GM12873 (cell line): ENCODE data around the gene GLMN.

ENCODE experiments used
- TF ChIP-seq, protein P1 (sequence below): IDR thresholded peaks from 2 replicates; pipeline ENCODE4 v1.5.1; 2012; ENCODE audit warnings: low read depth, mild to moderate bottlenecking, moderate library complexity, low read length, control low read depth; ENCODE audit not compliant: insufficient read depth; ENCODE audit errors: missing control alignments

GLMN gene

GRCh38 chr1:92277105-92277723 is 21.6 kb downstream of the GLMN start:
- TF ChIP-seq, protein P1, sequence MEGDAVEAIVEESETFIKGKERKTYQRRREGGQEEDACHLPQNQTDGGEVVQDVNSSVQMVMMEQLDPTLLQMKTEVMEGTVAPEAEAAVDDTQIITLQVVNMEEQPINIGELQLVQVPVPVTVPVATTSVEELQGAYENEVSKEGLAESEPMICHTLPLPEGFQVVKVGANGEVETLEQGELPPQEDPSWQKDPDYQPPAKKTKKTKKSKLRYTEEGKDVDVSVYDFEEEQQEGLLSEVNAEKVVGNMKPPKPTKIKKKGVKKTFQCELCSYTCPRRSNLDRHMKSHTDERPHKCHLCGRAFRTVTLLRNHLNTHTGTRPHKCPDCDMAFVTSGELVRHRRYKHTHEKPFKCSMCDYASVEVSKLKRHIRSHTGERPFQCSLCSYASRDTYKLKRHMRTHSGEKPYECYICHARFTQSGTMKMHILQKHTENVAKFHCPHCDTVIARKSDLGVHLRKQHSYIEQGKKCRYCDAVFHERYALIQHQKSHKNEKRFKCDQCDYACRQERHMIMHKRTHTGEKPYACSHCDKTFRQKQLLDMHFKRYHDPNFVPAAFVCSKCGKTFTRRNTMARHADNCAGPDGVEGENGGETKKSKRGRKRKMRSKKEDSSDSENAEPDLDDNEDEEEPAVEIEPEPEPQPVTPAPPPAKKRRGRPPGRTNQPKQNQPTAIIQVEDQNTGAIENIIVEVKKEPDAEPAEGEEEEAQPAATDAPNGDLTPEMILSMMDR, result no peak

DNA sequence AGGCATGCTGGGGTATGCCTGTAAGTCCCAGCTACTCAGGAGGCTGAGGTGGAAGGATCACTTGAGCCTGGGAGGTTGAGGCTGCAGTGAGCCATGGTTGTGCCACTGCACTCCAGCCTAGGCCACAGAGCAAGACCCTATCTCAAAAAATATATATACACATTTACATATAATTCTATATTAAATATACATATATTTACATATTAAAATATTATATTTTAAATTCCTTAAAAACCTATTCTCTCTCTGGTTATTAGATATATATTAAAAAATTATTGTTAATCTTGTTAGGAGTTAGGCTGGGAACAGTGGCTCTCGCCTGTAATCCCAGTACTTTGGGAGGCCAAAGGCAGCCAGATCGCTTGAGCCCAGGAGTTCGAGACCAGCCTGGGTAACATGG is 22.7 kb downstream of the GLMN start:
- TF ChIP-seq, protein P1, result no peak

DNA sequence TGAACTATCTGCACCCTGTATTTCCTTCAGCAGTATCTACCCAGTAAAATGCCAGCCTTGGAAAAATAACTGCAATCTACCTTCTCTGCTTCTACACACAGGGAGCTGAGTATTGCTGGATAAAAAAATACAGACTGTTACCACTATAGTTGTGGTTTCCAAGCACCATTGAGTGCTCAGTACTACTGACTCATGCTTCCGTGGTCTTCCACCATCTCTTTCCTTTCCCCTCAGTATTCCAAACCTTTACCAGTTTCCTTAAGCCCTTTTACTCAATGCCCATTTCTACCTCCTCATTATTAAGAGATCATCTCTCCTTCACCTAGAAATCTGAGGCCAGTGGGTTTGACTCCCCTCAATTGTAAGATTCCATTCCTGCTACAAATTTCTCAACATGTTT is 23.8 kb downstream of the GLMN start:
- TF ChIP-seq, protein P1, result no peak

DNA sequence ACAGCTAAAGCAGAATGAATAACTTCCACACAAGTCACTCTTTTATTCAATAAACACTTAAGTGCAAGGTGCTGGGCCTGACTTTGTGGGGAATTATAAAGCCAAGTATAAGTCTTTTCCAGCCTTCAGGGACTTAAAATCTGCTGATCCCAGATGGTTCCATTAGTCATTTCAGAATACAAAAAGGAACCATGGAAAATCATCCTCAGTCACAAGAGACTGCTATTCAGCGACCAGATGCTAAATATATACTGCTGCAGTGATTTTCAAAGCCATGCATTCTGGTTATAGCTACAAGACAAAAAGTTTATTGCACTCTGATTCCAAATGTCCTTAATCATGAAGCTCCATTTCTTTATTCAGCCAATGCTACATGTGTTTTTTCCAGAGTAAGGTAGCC is 25.7 kb downstream of the GLMN start:
- TF ChIP-seq, protein P1, result no peak

DNA sequence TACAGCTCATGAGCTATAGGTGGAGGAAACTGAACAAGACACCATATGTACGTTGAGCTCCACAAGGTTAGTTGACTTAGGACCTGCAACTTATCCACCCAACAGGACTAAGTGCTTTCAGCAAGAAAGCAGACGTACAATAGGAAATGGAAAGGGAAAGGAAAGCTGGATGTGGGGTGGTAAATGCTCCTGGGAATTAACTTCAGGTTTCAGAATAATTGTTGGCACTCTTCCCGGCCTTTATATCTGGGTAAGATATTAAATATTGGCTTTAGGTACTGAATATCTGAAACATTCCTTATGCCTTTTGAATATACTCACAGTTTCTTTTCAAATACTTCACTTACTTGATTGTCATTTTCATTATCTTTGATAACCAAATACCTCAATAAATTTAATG is 36.3 kb downstream of the GLMN start:
- TF ChIP-seq, protein P1, result no peak

DNA sequence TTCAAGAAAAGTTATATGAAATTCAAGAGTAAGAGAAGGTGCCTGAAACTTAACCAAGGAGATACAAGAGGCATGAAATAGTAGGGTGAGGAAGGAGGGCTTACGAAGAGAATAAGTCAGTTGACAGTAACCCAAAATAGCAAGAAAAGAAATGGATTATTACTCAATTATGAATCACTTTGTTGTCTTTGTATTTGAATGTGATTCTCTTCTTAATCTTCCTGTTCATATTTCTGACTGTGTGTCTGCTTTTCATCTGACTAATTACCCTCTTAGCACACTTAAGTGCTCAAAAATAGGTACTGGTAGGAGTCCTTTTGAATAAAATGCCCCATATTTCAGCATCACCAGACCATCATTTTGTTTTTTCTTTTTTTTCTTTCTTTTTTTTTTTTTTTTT is 39.4 kb downstream of the GLMN start:
- TF ChIP-seq, protein P1, result no peak

DNA sequence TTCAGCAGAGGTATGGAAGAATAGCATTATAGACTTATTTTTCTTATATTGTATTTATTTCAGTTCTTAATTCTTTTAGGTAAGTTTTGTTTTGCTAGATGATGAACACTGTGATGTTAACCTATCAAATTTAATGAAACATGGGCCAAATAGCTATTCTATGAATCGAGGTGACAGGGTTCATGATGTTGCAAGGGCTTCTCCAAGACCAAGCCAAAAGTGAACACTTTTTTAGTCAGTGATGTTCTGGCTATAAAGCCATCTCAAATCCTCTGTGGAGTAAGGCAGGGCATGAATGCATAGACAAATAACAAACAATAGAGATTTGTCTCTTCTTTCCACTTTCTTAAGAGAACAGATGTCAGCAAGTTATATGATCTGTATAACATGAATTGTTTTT is 54.4 kb downstream of the GLMN start:
- TF ChIP-seq, protein P1, result no peak
